ENCODE results near the gene SH3PXD2A. TPM values are rescaled to one million over a fixed set of nuclear protein-coding genes. Genes with fewer than 3 reads are reported as not detected.
A peak's percentile ranks its signal among the peaks of the same experiment; 100 is the strongest.

SH3PXD2A gene
- total RNA-seq, 2 experiments from 2014 or later: 7.8 to 8.5 TPM

GRCh38 chr10:103660364-103661197, 194.8 kb downstream of the SH3PXD2A start:
- H3K27me3 Mint-ChIP-seq (ENCODE audit: low read depth): no peaks in the 10 kb centered on the region
- DNase-seq: peak; percentile 35
- H3K4me3 Mint-ChIP-seq: peak overlapping the region; percentile 84
- H3K9me3 Mint-ChIP-seq: peaks cover 6% of the 10 kb centered on the region
- peaks cover 7% of the 10 kb centered on the region for H3K4me1 Mint-ChIP-seq (ENCODE audit: low read depth)
- H3K36me3 Mint-ChIP-seq (ENCODE audit: low read depth): peaks cover 16% of the 10 kb centered on the region
- peak overlapping the region; percentile 71 for H3K27ac Mint-ChIP-seq
- intact Hi-C loops (cut with micrococcal nuclease): loop anchor here (1.0 kb wide), 2 partner anchors 18 to 36 kb away; no protein-coding TSS in a partner anchor
- CTCF ChIA-PET: interaction anchor here (0.7 to 6.8 kb wide), 3 partner anchors 27 to 56 kb away, joined by 3 to 45 read pairs (median 4); no protein-coding TSS in a partner anchor

GRCh38 chr10:103659674-103660363, 195.6 kb downstream of the SH3PXD2A start:
- peak; percentile 78 for DNase-seq
- peak overlapping the region; percentile 84 for H3K4me3 Mint-ChIP-seq
- H3K9me3 Mint-ChIP-seq: peaks cover 6% of the 10 kb centered on the region
- H3K4me1 Mint-ChIP-seq (ENCODE audit: low read depth): peaks cover 7% of the 10 kb centered on the region
- intact Hi-C loops (cut with micrococcal nuclease): loop anchor here (1.0 kb wide), 2 partner anchors 18 to 36 kb away; no protein-coding TSS in a partner anchor
- CTCF ChIA-PET: interaction anchor here (1.5 to 6.8 kb wide), 2 partner anchors 27 to 31 kb away, joined by 4 to 45 read pairs; no protein-coding TSS in a partner anchor
- H3K36me3 Mint-ChIP-seq (ENCODE audit: low read depth): peaks cover 16% of the 10 kb centered on the region
- H3K27ac Mint-ChIP-seq: peak overlapping the region; percentile 71
- no peaks in the 10 kb centered on the region for H3K27me3 Mint-ChIP-seq (ENCODE audit: low read depth)

- intact Hi-C loops (cut with micrococcal nuclease): no loop called here
- H3K36me3 Mint-ChIP-seq (ENCODE audit: low read depth): peaks cover 16% of the 10 kb centered on the region
- no peak for DNase-seq
- H3K4me3 Mint-ChIP-seq: no peak overlapping the region
- no peaks in the 10 kb centered on the region for H3K27me3 Mint-ChIP-seq (ENCODE audit: low read depth)
- H3K9me3 Mint-ChIP-seq: peaks cover 6% of the 10 kb centered on the region
- peaks cover 11% of the 10 kb centered on the region for H3K4me1 Mint-ChIP-seq (ENCODE audit: low read depth)
- no peak overlapping the region for H3K27ac Mint-ChIP-seq
- CTCF ChIA-PET: interaction anchor here (1.6 to 6.8 kb wide), 2 partner anchors 29 to 52 kb away, joined by 4 to 45 read pairs; no protein-coding TSS in a partner anchor
These were observed 197.3 kb downstream of the SH3PXD2A start for GRCh38 chr10:103658049-103658577.

- DNase-seq: no peak
- peaks cover 16% of the 10 kb centered on the region for H3K36me3 Mint-ChIP-seq (ENCODE audit: low read depth)
- H3K4me3 Mint-ChIP-seq: no peak overlapping the region
- intact Hi-C loops (cut with micrococcal nuclease): no loop called here
- H3K9me3 Mint-ChIP-seq: peaks cover 6% of the 10 kb centered on the region
- H3K4me1 Mint-ChIP-seq (ENCODE audit: low read depth): peaks cover 13% of the 10 kb centered on the region
- no peak overlapping the region for H3K27ac Mint-ChIP-seq
- CTCF ChIA-PET: interaction anchor here (1.6 to 6.8 kb wide), 3 partner anchors 9 to 51 kb away, joined by 4 to 45 read pairs (median 5); no protein-coding TSS in a partner anchor
- no peaks in the 10 kb centered on the region for H3K27me3 Mint-ChIP-seq (ENCODE audit: low read depth)
These were observed 198.2 kb downstream of the SH3PXD2A start for GRCh38 chr10:103657061-103657591.

GRCh38 chr10:103654925-103655324, 200.5 kb downstream of the SH3PXD2A start:
- intact Hi-C loops (cut with micrococcal nuclease): no loop called here
- Mint-ChIP-seq H3K36me3 (ENCODE audit: low read depth) (peaks cover 16% of the 10 kb centered on the region), H3K27ac (no peak overlapping the region), H3K9me3 (peaks cover 6% of the 10 kb centered on the region), H3K27me3 (ENCODE audit: low read depth) (no peaks in the 10 kb centered on the region), H3K4me1 (ENCODE audit: low read depth) (peaks cover 12% of the 10 kb centered on the region), H3K4me3 (no peak overlapping the region)
- no peak for DNase-seq
- CTCF ChIA-PET: interaction anchor here (6.8 kb wide), 1 partner anchor 32 kb away, joined by 45 read pairs; no protein-coding TSS in a partner anchor

GRCh38 chr10:103653581-103654037, 201.8 kb downstream of the SH3PXD2A start:
- no peak overlapping the region for H3K27ac Mint-ChIP-seq

GRCh38 chr10:103652599-103653281, 202.6 kb downstream of the SH3PXD2A start:
- H3K9me3 Mint-ChIP-seq: peaks cover 4% of the 10 kb centered on the region
- intact Hi-C loops (cut with micrococcal nuclease): no loop called here
- CTCF ChIA-PET: interaction anchor here (0.9 to 2.1 kb wide), 2 partner anchors 33 to 47 kb away, joined by 4 to 9 read pairs; no protein-coding TSS in a partner anchor
- peak overlapping the region; percentile 24 for H3K27ac Mint-ChIP-seq
- H3K27me3 Mint-ChIP-seq (ENCODE audit: low read depth): no peaks in the 10 kb centered on the region
- no peak for DNase-seq
- H3K4me1 Mint-ChIP-seq (ENCODE audit: low read depth): peaks cover 9% of the 10 kb centered on the region
- peaks cover 10% of the 10 kb centered on the region for H3K36me3 Mint-ChIP-seq (ENCODE audit: low read depth)
- no peak overlapping the region for H3K4me3 Mint-ChIP-seq

More at GRCh38 chr10:103653581-103654037, 201.8 kb downstream of the SH3PXD2A start:
- peaks cover 16% of the 10 kb centered on the region for H3K36me3 Mint-ChIP-seq (ENCODE audit: low read depth)
- no peak for DNase-seq
- CTCF ChIA-PET: interaction anchor here (0.9 to 2.1 kb wide), 2 partner anchors 32 to 48 kb away, joined by 4 to 9 read pairs; no protein-coding TSS in a partner anchor
- intact Hi-C loops (cut with micrococcal nuclease): no loop called here
- H3K27me3 Mint-ChIP-seq (ENCODE audit: low read depth): no peaks in the 10 kb centered on the region
- no peak overlapping the region for H3K4me3 Mint-ChIP-seq
- H3K4me1 Mint-ChIP-seq (ENCODE audit: low read depth): peaks cover 9% of the 10 kb centered on the region
- H3K9me3 Mint-ChIP-seq: peaks cover 6% of the 10 kb centered on the region

GRCh38 chr10:103651783-103652476, 203.4 kb downstream of the SH3PXD2A start:
- Mint-ChIP-seq H3K4me3 (no peak overlapping the region), H3K27me3 (ENCODE audit: low read depth) (no peaks in the 10 kb centered on the region), H3K9me3 (no peaks in the 10 kb centered on the region), H3K36me3 (ENCODE audit: low read depth) (peaks cover 2% of the 10 kb centered on the region), H3K27ac (no peak overlapping the region), H3K4me1 (ENCODE audit: low read depth) (peaks cover 9% of the 10 kb centered on the region)
- CTCF ChIA-PET: interaction anchor here (2.1 kb wide), 1 partner anchor 34 kb away, joined by 9 read pairs; no protein-coding TSS in a partner anchor
- no peak for DNase-seq
- intact Hi-C loops (cut with micrococcal nuclease): no loop called here

GRCh38 chr10:103651333-103651732, 204.0 kb downstream of the SH3PXD2A start:
- CTCF ChIA-PET: interaction anchor here (2.1 kb wide), 1 partner anchor 35 kb away, joined by 9 read pairs; no protein-coding TSS in a partner anchor
- Mint-ChIP-seq H3K4me3 (no peak overlapping the region), H3K27ac (no peak overlapping the region), H3K36me3 (ENCODE audit: low read depth) (no peaks in the 10 kb centered on the region), H3K4me1 (ENCODE audit: low read depth) (peaks cover 9% of the 10 kb centered on the region), H3K27me3 (ENCODE audit: low read depth) (no peaks in the 10 kb centered on the region), H3K9me3 (no peaks in the 10 kb centered on the region)
- DNase-seq: no peak
- intact Hi-C loops (cut with micrococcal nuclease): no loop called here

- no peak overlapping the region for H3K4me3 Mint-ChIP-seq
- CTCF ChIA-PET: no interaction called here
These were observed 205.5 kb downstream of the SH3PXD2A start for GRCh38 chr10:103649654-103650423.

More at GRCh38 chr10:103649654-103650423, 205.5 kb downstream of the SH3PXD2A start:
- no peaks in the 10 kb centered on the region for H3K9me3 Mint-ChIP-seq
- peaks cover 9% of the 10 kb centered on the region for H3K4me1 Mint-ChIP-seq (ENCODE audit: low read depth)
- H3K27ac Mint-ChIP-seq: no peak overlapping the region
- no peaks in the 10 kb centered on the region for H3K27me3 Mint-ChIP-seq (ENCODE audit: low read depth)
- no peak for DNase-seq
- intact Hi-C loops (cut with micrococcal nuclease): no loop called here
- H3K36me3 Mint-ChIP-seq (ENCODE audit: low read depth): no peaks in the 10 kb centered on the region

Data from activated naive CD4-positive, alpha-beta T cell treated with anti-CD3 and anti-CD28 coated beads for 36 hours (primary cell).